GM13977 (cell line): Measurements from ENCODE around the gene MAPKAP1.

Experiments used
- DNase-seq: peaks from one replicate; pipeline ENCODE4 v3.0.0; 2012; ENCODE audit warnings: low spot score
- CTCF ChIP-seq: IDR thresholded peaks from 2 replicates; pipeline ENCODE4 v1.5.1; 2012; ENCODE audit warnings: mild to moderate bottlenecking, control low read depth; ENCODE audit not compliant: insufficient read depth; ENCODE audit errors: extremely low read depth, missing control alignments
- in situ Hi-C: fragments of 300-500 bp; cut with MboI; formaldehyde crosslinking; loops from one replicate; pipeline ENCODE4 v1.12.0; 2022; ENCODE audit warnings: low sequenced_read_pairs, low pct_unique_long_range_greater_than_20kb, mixed read lengths, inconsistent platforms; ENCODE audit not compliant: unreplicated experiment

MAPKAP1 gene

DNA sequence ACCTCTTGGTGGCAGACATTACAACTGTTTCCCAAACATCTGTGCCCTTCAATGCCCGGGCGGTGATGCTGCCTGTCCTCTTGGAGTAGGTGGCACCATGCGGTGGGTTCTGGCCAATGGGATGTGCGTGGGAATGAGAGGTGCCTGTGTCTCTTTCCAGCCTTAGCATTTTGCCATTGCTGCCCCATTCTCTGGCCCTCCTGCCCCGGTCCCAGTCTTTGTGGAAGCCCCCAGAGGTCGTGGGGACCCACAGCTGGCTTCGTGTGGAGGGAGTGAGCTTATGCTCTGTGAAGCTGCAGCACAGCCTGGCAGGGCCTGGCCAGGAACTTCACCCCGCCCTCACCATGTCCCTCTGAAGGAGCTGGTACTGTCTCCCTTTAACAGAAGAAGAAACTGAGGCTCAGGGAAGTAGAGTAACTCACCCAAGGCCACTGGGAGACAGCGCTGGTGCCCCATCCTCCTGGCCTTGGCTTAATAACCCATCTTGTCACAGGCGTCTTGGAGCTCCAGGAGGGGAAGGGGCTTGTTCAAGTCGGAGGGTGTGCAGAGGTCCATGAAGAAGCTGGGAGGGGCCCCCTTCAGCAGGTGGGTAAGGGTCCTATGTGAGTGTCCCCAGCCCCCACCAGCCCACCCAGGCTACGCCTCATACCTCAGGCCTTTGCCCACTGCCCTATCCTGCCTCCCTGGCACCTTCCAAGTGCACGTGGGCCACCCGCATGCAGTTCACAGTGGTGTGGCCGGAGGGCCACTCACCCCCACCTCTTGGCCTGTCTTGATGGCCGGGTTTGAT, 271.8 kb downstream of the MAPKAP1 start:
- TF ChIP-seq CTCF, result no peak
- in situ Hi-C loops, result no loop called here
- no peak for DNase-seq

- in situ Hi-C loops, result no loop called here
- no peak for TF ChIP-seq CTCF
- DNase-seq, result no peak
These were observed 273.5 kb downstream of the MAPKAP1 start for GRCh38 chr9:125433461-125434011.

- in situ Hi-C loops, result no loop called here
- no peak for DNase-seq
- TF ChIP-seq CTCF, result no peak
These were observed 274.2 kb downstream of the MAPKAP1 start for GRCh38 chr9:125432715-125433385.

GRCh38 chr9:125431741-125432271, 275.2 kb downstream of the MAPKAP1 start:
- in situ Hi-C loops, result no loop called here
- no peak for DNase-seq
- no peak for TF ChIP-seq CTCF

- in situ Hi-C loops, result no loop called here
- TF ChIP-seq CTCF, result no peak
- DNase-seq, result no peak
These were observed 276.0 kb downstream of the MAPKAP1 start for GRCh38 chr9:125431012-125431305.

DNA sequence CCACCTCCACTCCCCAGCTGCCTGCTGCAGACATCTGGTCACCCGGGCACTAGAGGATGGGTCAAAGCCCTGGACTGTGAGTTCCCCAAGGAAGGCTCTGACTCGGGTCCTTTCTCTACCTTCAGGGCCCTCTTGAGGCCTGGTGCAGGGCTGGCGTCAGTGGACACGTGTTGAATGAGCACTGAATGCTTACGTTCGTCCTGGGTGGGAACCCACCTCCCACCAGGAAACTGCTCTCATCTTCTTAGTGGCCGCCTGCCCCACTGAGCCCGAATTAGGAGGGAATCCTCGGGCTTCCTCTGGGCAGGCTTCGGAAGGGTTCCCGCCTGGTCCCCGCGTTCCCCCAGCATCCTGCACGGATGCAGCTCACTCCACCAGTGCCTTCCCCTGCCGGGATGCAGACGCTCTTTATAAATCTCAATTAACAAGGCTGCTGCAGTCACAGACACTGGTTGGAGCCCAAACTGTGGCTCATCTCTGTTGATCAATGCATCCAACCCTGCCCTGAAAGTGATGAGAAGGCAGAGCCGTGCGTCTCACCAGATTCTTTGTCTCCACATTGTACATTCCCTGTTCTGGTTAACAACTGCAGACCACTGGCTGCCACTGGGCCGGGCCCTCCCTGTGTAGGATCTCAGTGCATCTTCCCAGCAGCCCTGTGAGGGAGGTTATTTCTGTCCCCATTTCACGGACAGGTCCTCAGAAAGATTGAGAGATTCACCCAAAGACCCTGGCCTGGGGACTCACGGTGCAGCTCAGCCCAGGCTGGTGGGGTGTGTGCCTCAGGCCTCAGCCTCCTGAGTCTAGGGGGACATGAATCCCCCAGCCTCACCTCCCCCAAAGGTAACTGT, 276.6 kb downstream of the MAPKAP1 start:
- in situ Hi-C loops, result no loop called here
- no peak for DNase-seq
- TF ChIP-seq CTCF, result no peak
